GM12878 (cell line): ENCODE data around the gene FRRS1L. TPM values are rescaled to one million over a fixed set of nuclear protein-coding genes. Genes with fewer than 3 reads are reported as not detected.
A peak's percentile ranks its signal among the peaks of the same experiment; 100 is the strongest.

Source experiments
- CBX5 ChIP-seq: sonication (generic); IDR thresholded peaks from 2 replicates; pipeline ENCODE4 v1.6.1; 2016; ENCODE audit warnings: low read depth, moderate library complexity, mild to moderate bottlenecking, inconsistent platforms
- CUX1 ChIP-seq: IDR thresholded peaks from 2 replicates; pipeline ENCODE4 v1.6.1; 2012; ENCODE audit warnings: improper control_type of control experiment, low read depth, low read length; ENCODE audit not compliant: insufficient replicate concordance
- E2F4 ChIP-seq: IDR thresholded peaks from 2 replicates; pipeline ENCODE4 v1.6.1; 2012; ENCODE audit warnings: low read depth, low read length, improper control_type of control experiment
- IRF4 ChIP-seq: IDR thresholded peaks from 2 replicates; pipeline ENCODE4 v1.6.1; 2011; ENCODE audit warnings: low read depth, low read length
- MTA3 ChIP-seq: IDR thresholded peaks from 2 replicates; pipeline ENCODE4 v1.6.1; 2012; ENCODE audit warnings: low read length, inconsistent platforms, borderline replicate concordance
- MYC ChIP-seq: IDR thresholded peaks from 2 replicates; pipeline ENCODE4 v1.6.1; 2011; ENCODE audit warnings: mild to moderate bottlenecking, low read length, moderate library complexity, inconsistent platforms; ENCODE audit not compliant: insufficient read depth, insufficient replicate concordance, insufficient read length, severe bottlenecking
- PAX5 ChIP-seq: IDR thresholded peaks from 2 replicates; pipeline ENCODE4 v1.6.1; 2011; ENCODE audit warnings: low read depth, low read length, borderline replicate concordance
- RBBP5 ChIP-seq: fragments of 200-600 bp; sonication (generic); conservative IDR thresholded peaks from 2 replicates; pipeline ENCODE4 v1.6.1; 2016
- SMAD1 ChIP-seq: fragments of 450-650 bp; IDR thresholded peaks from 2 replicates; pipeline ENCODE4 v1.6.1; 2018; ENCODE audit warnings: mild to moderate bottlenecking, low read depth; ENCODE audit not compliant: partially characterized antibody
- SRF ChIP-seq, 2 experiments: IDR thresholded peaks; 2 replicates each; pipeline ENCODE4 v1.6.1; 2011; ENCODE audit warnings: low read depth in 2 of 2, low read length in 2 of 2, mild to moderate bottlenecking in 1 of 2, moderate library complexity in 1 of 2
- polyA plus RNA-seq, 11 experiments: library from polyadenylated mRNA; depleted of rRNA in 4 of 11; unstranded in 6 of 11; stranded (reverse) in 5 of 11; fragments of >200 nt; fragmentation: Nextera tagmentation in 4 of 11; fragmentation: Illumina TruSeq in 1 of 11; extraction: Ambion mirVana in 4 of 11; extraction: Trizol in 1 of 11; gene quantifications; 1 replicate in 1 of 11; 2 replicates in 10 of 11; pipeline versions ENCODE4 v1.2.1 to v1.2.3, GENCODE V29; 2011 to 2016; ENCODE audit warnings: inconsistent platforms in 2 of 11, missing spikeins in 2 of 11, low read depth in 1 of 11
- total RNA-seq, 4 experiments: library from RNA; depleted of rRNA in 3 of 4; stranded (reverse); fragments of >200 nt in 3 of 4; fragmentation: Illumina TruSeq in 1 of 4; extraction: Trizol in 1 of 4; gene quantifications; 2 replicates each; pipeline versions ENCODE4 v1.2.1 to v1.2.3, GENCODE V29; 2013 to 2021

The FRRS1L gene
- total and polyA plus RNA-seq, 10 of the 15 experiments (the other 5 are each of a cell fraction or from before 2014, with no cell fraction given), result not detected

- no peak for TF ChIP-seq CUX1
- no peak for TF ChIP-seq PAX5
- peak; percentile 50; the same call in 1 of the 2 replicates for TF ChIP-seq CBX5
- TF ChIP-seq IRF4, result peak; percentile 60; the same call in 1 of the 2 replicates
- TF ChIP-seq MYC, result no peak
- TF ChIP-seq SRF (IDR thresholded peaks at IDR 0.05; ENCODE audit: low read depth in 2 of 2, low read length in 2 of 2), result no peak
- no peak for TF ChIP-seq RBBP5
- TF ChIP-seq MTA3, result 0 out of 2 replicates have a peak, but pooled peaks have one; percentile 67
- no peak for TF ChIP-seq SMAD1
- no peak for TF ChIP-seq E2F4
These were observed 14.2 kb upstream of the FRRS1L start (continued) for GRCh38 chr9:109181284-109181683.
